PC-9 (cell line): ENCODE measurements around the gene ZNF154.

Source experiments
- EZH2 ChIP-seq: fragments of 200-600 bp; sonication (generic); IDR thresholded peaks from 2 replicates; pipeline ENCODE4 v1.8.0; 2017; ENCODE audit warnings: antibody characterized with exemption, low read depth
- TF ChIP-seq, protein P1 (sequence below): fragments of 200-600 bp; sonication (generic); conservative IDR thresholded peaks from 2 replicates; pipeline ENCODE4 v1.6.1; 2017; ENCODE audit warnings: mixed run types, antibody characterized with exemption, mild to moderate bottlenecking, moderate library complexity

GRCh38 chr19:57689750-57690149, 19.3 kb downstream of the ZNF154 start:
- TF ChIP-seq, protein P1, sequence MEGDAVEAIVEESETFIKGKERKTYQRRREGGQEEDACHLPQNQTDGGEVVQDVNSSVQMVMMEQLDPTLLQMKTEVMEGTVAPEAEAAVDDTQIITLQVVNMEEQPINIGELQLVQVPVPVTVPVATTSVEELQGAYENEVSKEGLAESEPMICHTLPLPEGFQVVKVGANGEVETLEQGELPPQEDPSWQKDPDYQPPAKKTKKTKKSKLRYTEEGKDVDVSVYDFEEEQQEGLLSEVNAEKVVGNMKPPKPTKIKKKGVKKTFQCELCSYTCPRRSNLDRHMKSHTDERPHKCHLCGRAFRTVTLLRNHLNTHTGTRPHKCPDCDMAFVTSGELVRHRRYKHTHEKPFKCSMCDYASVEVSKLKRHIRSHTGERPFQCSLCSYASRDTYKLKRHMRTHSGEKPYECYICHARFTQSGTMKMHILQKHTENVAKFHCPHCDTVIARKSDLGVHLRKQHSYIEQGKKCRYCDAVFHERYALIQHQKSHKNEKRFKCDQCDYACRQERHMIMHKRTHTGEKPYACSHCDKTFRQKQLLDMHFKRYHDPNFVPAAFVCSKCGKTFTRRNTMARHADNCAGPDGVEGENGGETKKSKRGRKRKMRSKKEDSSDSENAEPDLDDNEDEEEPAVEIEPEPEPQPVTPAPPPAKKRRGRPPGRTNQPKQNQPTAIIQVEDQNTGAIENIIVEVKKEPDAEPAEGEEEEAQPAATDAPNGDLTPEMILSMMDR = no peak
- no peak for TF ChIP-seq EZH2
